NCI-H526 (cell line): ENCODE measurements around the gene TMEM247.

ENCODE experiments used
- DNase-seq, 2 experiments: peaks; one replicate each; lab custom pipeline; 2025; lab: John Stamatoyannopoulos, UW

The TMEM247 gene

GRCh38 chr2:46479265-46479664 lies at the start of gene TMEM247:
TSS of gene TMEM247 (plus strand) at chr2:46479565.
- no peak for DNase-seq

- DNase-seq, result peak; percentile 11 to 45
Observed at GRCh38 chr2:46430413-46430812, 49.0 kb upstream of the TMEM247 start.

GRCh38 chr2:46430992-46431391 lies 48.4 kb upstream of the TMEM247 start:
- no peak for DNase-seq

- DNase-seq, result peak; percentile 9 to 16
Observed at GRCh38 chr2:46431481-46432235, 47.7 kb upstream of the TMEM247 start.

- DNase-seq, result no peak
Observed at GRCh38 chr2:46434851-46435273, 44.5 kb upstream of the TMEM247 start.

- no peak for DNase-seq
Observed at GRCh38 chr2:46435353-46435752, 44.0 kb upstream of the TMEM247 start.

GRCh38 chr2:46435796-46436360 lies 43.5 kb upstream of the TMEM247 start:
- DNase-seq, result no peak

- DNase-seq, result no peak
Observed at GRCh38 chr2:46436800-46437199, 42.6 kb upstream of the TMEM247 start.

- no peak for DNase-seq
Observed at GRCh38 chr2:46438102-46438501, 41.3 kb upstream of the TMEM247 start.

- DNase-seq, result no peak
Observed at GRCh38 chr2:46438794-46439193, 40.6 kb upstream of the TMEM247 start.

- DNase-seq, result no peak
Observed at GRCh38 chr2:46439582-46439981, 39.8 kb upstream of the TMEM247 start.

GRCh38 chr2:46441838-46442712 lies 37.3 kb upstream of the TMEM247 start:
- no peak for DNase-seq

- DNase-seq, result no peak
Observed at GRCh38 chr2:46444732-46445131, 34.6 kb upstream of the TMEM247 start.

GRCh38 chr2:46445556-46445955 lies 33.8 kb upstream of the TMEM247 start:
- DNase-seq, result no peak

GRCh38 chr2:46446871-46447568 lies 32.3 kb upstream of the TMEM247 start:
- no peak for DNase-seq

- no peak for DNase-seq
Observed at GRCh38 chr2:46447649-46448048, 31.7 kb upstream of the TMEM247 start.

- no peak for DNase-seq
Observed at GRCh38 chr2:46448111-46448510, 31.3 kb upstream of the TMEM247 start.

GRCh38 chr2:46448641-46449040 lies 30.7 kb upstream of the TMEM247 start:
- no peak for DNase-seq

GRCh38 chr2:46449700-46450099 lies 29.7 kb upstream of the TMEM247 start:
- DNase-seq, result no peak

GRCh38 chr2:46451131-46451711 lies 28.1 kb upstream of the TMEM247 start:
- no peak for DNase-seq

GRCh38 chr2:46456789-46457188 lies 22.6 kb upstream of the TMEM247 start:
- DNase-seq, result no peak
